ENCODE measurements around the gene PCP4L1. TPM values are rescaled to one million over a fixed set of nuclear protein-coding genes. Genes with fewer than 3 reads are reported as not detected.
A peak's percentile ranks its signal among the peaks of the same experiment; 100 is the strongest.

The PCP4L1 gene
- total RNA-seq, 1 experiment from 2014 or later: 2.5 TPM

- H3K27me3 Mint-ChIP-seq (ENCODE audit: insufficient read depth, unreplicated experiment): no peaks in the 10 kb centered on the region
- peaks cover 8% of the 10 kb centered on the region; the same call in 1 of the 2 replicates for H3K9me3 ChIP-seq
- ChIA-PET POLR2A (interaction anchor here (0.6 to 1.4 kb wide), 3 partner anchors 16 to 171 kb away, joined by 3 to 5 read pairs (median 3); partner anchors contain the start of gene NDUFS2), CTCF (interaction anchor here (1.2 to 1.8 kb wide), 3 partner anchors 16 to 156 kb away, joined by 4 to 5 read pairs (median 4); partner anchors contain the start of genes NDUFS2 and PPOX)
- peaks cover 61% of the 10 kb centered on the region for H3K36me3 Mint-ChIP-seq (ENCODE audit: insufficient read depth, unreplicated experiment)
- TF ChIP-seq CTCF (IDR thresholded peaks at IDR 0.05; ENCODE audit: insufficient read depth in 1 of 2, low read depth in 1 of 2, low read length in 1 of 2, severe bottlenecking in 1 of 2, unreplicated experiment in 1 of 2): no peak
- H3K4me3 ChIP-seq (ENCODE audit: low read depth, low read length): peak overlapping the region; percentile 19; the same call in 1 of the 2 replicates
- peak overlapping the region; percentile 97 for H3K27ac Mint-ChIP-seq (ENCODE audit: unreplicated experiment)
- H3K36me3 ChIP-seq (ENCODE audit: control insufficient read depth, insufficient read depth, low read length): peaks cover 6% of the 10 kb centered on the region; the same call in 1 of the 2 replicates
- H3K4me1 ChIP-seq: peaks cover 79% of the 10 kb centered on the region
- intact Hi-C loops (cut with micrococcal nuclease; ENCODE audit: unreplicated experiment): no loop called here
- no TSS peak for BruUV-seq (replicated peaks)
- peak; percentile 75 to 90 for DNase-seq
- no peaks in the 10 kb centered on the region for H3K27me3 ChIP-seq (replicated peaks; ENCODE audit: control insufficient read depth, insufficient read depth, low read length)
- H3K9me3 Mint-ChIP-seq (ENCODE audit: unreplicated experiment): peaks cover 19% of the 10 kb centered on the region
- peak overlapping the region; percentile 55 for H3K4me3 Mint-ChIP-seq (ENCODE audit: unreplicated experiment)
- H3K4me1 Mint-ChIP-seq (ENCODE audit: low read depth, unreplicated experiment): peaks cover 70% of the 10 kb centered on the region
Observed at GRCh38 chr1:161218301-161219077, 40.1 kb upstream of the PCP4L1 start.

- ChIA-PET CTCF (interaction anchor here (0.8 to 1.8 kb wide), 4 partner anchors 17 to 155 kb away, joined by 3 to 5 read pairs (median 4); partner anchors contain the start of genes NDUFS2 and PPOX), POLR2A (interaction anchor here (0.6 to 1.4 kb wide), 2 partner anchors 17 to 73 kb away, joined by 3 to 5 read pairs; partner anchors contain the start of gene NDUFS2)
- intact Hi-C loops (cut with micrococcal nuclease; ENCODE audit: unreplicated experiment): no loop called here
- DNase-seq: no peak
- Histone ChIP-seq H3K9me3 (peaks cover 8% of the 10 kb centered on the region; the same call in 1 of the 2 replicates), H3K27me3 (replicated peaks; ENCODE audit: control insufficient read depth, insufficient read depth, low read length) (no peaks in the 10 kb centered on the region), H3K4me1 (peaks cover 84% of the 10 kb centered on the region), H3K36me3 (ENCODE audit: control insufficient read depth, insufficient read depth, low read length) (peaks cover 3% of the 10 kb centered on the region; the same call in 1 of the 2 replicates), H3K4me3 (ENCODE audit: low read depth, low read length) (no peak overlapping the region)
- H3K36me3 Mint-ChIP-seq (ENCODE audit: insufficient read depth, unreplicated experiment): peaks cover 61% of the 10 kb centered on the region
- TF ChIP-seq CTCF (IDR thresholded peaks at IDR 0.05; ENCODE audit: insufficient read depth in 1 of 2, low read depth in 1 of 2, low read length in 1 of 2, severe bottlenecking in 1 of 2, unreplicated experiment in 1 of 2): no peak
- H3K4me3 Mint-ChIP-seq (ENCODE audit: unreplicated experiment): peak overlapping the region; percentile 55
- H3K27me3 Mint-ChIP-seq (ENCODE audit: insufficient read depth, unreplicated experiment): no peaks in the 10 kb centered on the region
- peaks cover 72% of the 10 kb centered on the region for H3K4me1 Mint-ChIP-seq (ENCODE audit: low read depth, unreplicated experiment)
- H3K27ac Mint-ChIP-seq (ENCODE audit: unreplicated experiment): peak overlapping the region; percentile 97
- BruUV-seq (replicated peaks): TSS peak; percentile 22
- H3K9me3 Mint-ChIP-seq (ENCODE audit: unreplicated experiment): peaks cover 24% of the 10 kb centered on the region
Observed at GRCh38 chr1:161219078-161219892, 39.3 kb upstream of the PCP4L1 start.

- peak overlapping the region; percentile 97 for H3K27ac Mint-ChIP-seq (ENCODE audit: unreplicated experiment)
- no peaks in the 10 kb centered on the region for H3K27me3 ChIP-seq (replicated peaks; ENCODE audit: control insufficient read depth, insufficient read depth, low read length)
- TF ChIP-seq CTCF (IDR thresholded peaks at IDR 0.05; ENCODE audit: insufficient read depth in 1 of 2, low read depth in 1 of 2, low read length in 1 of 2, severe bottlenecking in 1 of 2, unreplicated experiment in 1 of 2): no peak
- H3K27me3 Mint-ChIP-seq (ENCODE audit: insufficient read depth, unreplicated experiment): no peaks in the 10 kb centered on the region
- peaks cover 88% of the 10 kb centered on the region for H3K4me1 ChIP-seq
- no TSS peak for BruUV-seq (replicated peaks)
- no peak for DNase-seq
- H3K9me3 ChIP-seq: peaks cover 8% of the 10 kb centered on the region; the same call in 1 of the 2 replicates
- no peak overlapping the region for H3K4me3 ChIP-seq (ENCODE audit: low read depth, low read length)
- peak overlapping the region; percentile 55 for H3K4me3 Mint-ChIP-seq (ENCODE audit: unreplicated experiment)
- intact Hi-C loops (cut with micrococcal nuclease; ENCODE audit: unreplicated experiment): no loop called here
- peaks cover 71% of the 10 kb centered on the region for H3K4me1 Mint-ChIP-seq (ENCODE audit: low read depth, unreplicated experiment)
- POLR2A ChIA-PET: no interaction called here
- H3K36me3 ChIP-seq (ENCODE audit: control insufficient read depth, insufficient read depth, low read length): peaks cover 3% of the 10 kb centered on the region; the same call in 1 of the 2 replicates
- peaks cover 24% of the 10 kb centered on the region for H3K9me3 Mint-ChIP-seq (ENCODE audit: unreplicated experiment)
- CTCF ChIA-PET: interaction anchor here (1.8 kb wide), 1 partner anchor 154 kb away, joined by 4 read pairs; no protein-coding TSS in a partner anchor
- peaks cover 61% of the 10 kb centered on the region for H3K36me3 Mint-ChIP-seq (ENCODE audit: insufficient read depth, unreplicated experiment)
Observed at GRCh38 chr1:161220002-161220401, 38.5 kb upstream of the PCP4L1 start.
